Fibroblast of lung (primary cell): ENCODE results near the gene CCDC88C. TPM values are rescaled to one million over a fixed set of nuclear protein-coding genes. Genes with fewer than 3 reads are reported as not detected.

Experiments used
- DNase-seq, 2 donors: peaks; one replicate each; pipeline versions ENCODE4 v3.0.0 to v3.0.0-alpha.2; 2010; ENCODE audit warnings: low read depth in 2 of 2
- H2AFZ ChIP-seq: 2 replicates; pipeline ENCODE4 v1.5.1; 2012; ENCODE audit warnings: low read length, control low read depth, inconsistent platforms
- H3K27ac ChIP-seq: 2 replicates; pipeline ENCODE4 v1.5.1; 2011; ENCODE audit warnings: low read length, control low read depth; ENCODE audit not compliant: insufficient read depth
- H3K27me3 ChIP-seq: 2 replicates; pipeline ENCODE4 v1.5.1; 2011; ENCODE audit warnings: mild to moderate bottlenecking, low read length; ENCODE audit not compliant: control insufficient read depth, insufficient read depth
- H3K36me3 ChIP-seq: 2 replicates; pipeline ENCODE4 v1.5.1; 2011; ENCODE audit warnings: low read length; ENCODE audit not compliant: control insufficient read depth, insufficient read depth
- H3K4me1 ChIP-seq: 2 replicates; pipeline ENCODE4 v1.5.1; 2011; ENCODE audit warnings: low read length; ENCODE audit not compliant: control insufficient read depth, insufficient read depth; ENCODE audit errors: extremely low read depth
- H3K4me2 ChIP-seq: 2 replicates; pipeline ENCODE4 v1.5.1; 2011; ENCODE audit warnings: low read length, control low read depth; ENCODE audit not compliant: insufficient read depth; ENCODE audit errors: extremely low read depth
- H3K4me3 ChIP-seq, 4 experiments: fragments of 200-600 bp in 1 of 4; sonication (generic) in 1 of 4; replicated peaks in 1 of 4; 2 replicates each; pipeline ENCODE4 v1.5.1; 2011 to 2016; ENCODE audit warnings: low read length in 4 of 4, low read depth in 3 of 4, mild to moderate bottlenecking in 3 of 4, control low read depth in 2 of 4, inconsistent platforms in 1 of 4, mixed read lengths in 1 of 4; ENCODE audit not compliant: insufficient read depth in 1 of 4; ENCODE audit errors: control extremely low read depth in 1 of 4
- H3K79me2 ChIP-seq: 2 replicates; pipeline ENCODE4 v1.5.1; 2012; ENCODE audit warnings: mild to moderate bottlenecking, low read length, inconsistent platforms; ENCODE audit not compliant: control insufficient read depth, insufficient read depth
- H3K9ac ChIP-seq: 2 replicates; pipeline ENCODE4 v1.5.1; 2011; ENCODE audit warnings: mild to moderate bottlenecking, low read length, control low read depth; ENCODE audit not compliant: insufficient read depth
- H3K9me3 ChIP-seq: 2 replicates; pipeline ENCODE4 v1.5.1; 2012; ENCODE audit warnings: low read depth, low read length; ENCODE audit not compliant: control insufficient read depth, insufficient read depth
- H4K20me1 ChIP-seq: 2 replicates; pipeline ENCODE4 v1.5.1; 2011; ENCODE audit warnings: low read length; ENCODE audit not compliant: control insufficient read depth, insufficient read depth; ENCODE audit errors: extremely low read depth
- EZH2 ChIP-seq: IDR thresholded peaks from 2 replicates; pipeline ENCODE4 v1.5.1; 2012; ENCODE audit warnings: low read length, control low read depth, mild to moderate bottlenecking; ENCODE audit errors: missing control alignments
- polyA plus RNA-seq, 2 donors: library from polyadenylated mRNA; depleted of rRNA in 1 of 2; stranded (reverse) in 1 of 2; unstranded in 1 of 2; fragments of >200 nt; gene quantifications; 2 replicates each; pipeline ENCODE4 v1.2.1, GENCODE V29; 2011 to 2012; ENCODE audit warnings: missing spikeins in 1 of 2
- total RNA-seq: library from RNA; depleted of rRNA; stranded (reverse); fragments of >200 nt; gene quantifications from 2 replicates; pipeline ENCODE4 v1.2.1, GENCODE V29; 2014
- TF ChIP-seq, protein P1 (sequence below), 2 donors: IDR thresholded peaks in 1 of 2; conservative IDR thresholded peaks in 1 of 2; 1 replicate in 1 of 2; 2 replicates in 1 of 2; pipeline ENCODE4 v1.5.1; 2011 to 2012; ENCODE audit warnings: low read length in 2 of 2, control low read depth in 1 of 2, inconsistent platforms in 1 of 2, low read depth in 1 of 2, mild to moderate bottlenecking in 1 of 2

Gene CCDC88C
- total and polyA plus RNA-seq, 2 donors (not counting 1 experiment from before 2014, with no cell fraction given), result 0.02 to 0.17 TPM

DNA sequence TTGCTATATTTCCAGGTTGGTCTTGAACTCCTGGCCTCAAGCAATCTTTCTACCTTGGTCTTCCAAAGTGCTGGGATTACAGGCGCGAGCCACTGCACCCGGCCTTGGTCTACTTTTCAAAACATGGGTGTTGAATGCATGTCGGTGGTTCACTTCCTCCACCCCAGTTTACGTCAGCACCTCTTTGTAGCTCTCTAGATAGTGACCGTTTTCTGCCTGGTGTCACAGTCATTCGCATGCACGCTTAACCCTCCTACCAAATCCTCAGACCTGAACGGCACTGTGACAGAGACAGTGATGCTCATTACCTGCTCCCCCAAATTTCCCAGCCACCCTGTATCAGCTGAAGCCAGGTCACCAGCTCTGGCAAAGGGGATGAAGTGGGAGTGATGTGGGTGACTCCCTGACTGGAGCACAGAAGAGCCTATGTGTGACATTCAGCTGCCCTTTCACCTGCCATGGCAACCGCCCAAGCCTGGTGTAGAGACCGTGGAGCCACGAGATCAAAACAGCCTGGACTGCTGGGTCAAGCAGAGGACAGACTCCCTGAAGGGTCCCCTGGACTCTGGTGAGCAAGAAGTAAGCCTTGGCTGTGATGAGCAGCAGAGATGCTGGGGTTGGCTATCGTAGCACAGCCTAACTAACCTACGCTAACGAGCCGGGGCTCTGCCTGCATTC is 106.9 kb downstream of the CCDC88C start:
- DNase-seq, result no peak
- Histone ChIP-seq H3K4me2 (no peak overlapping the region), H3K9me3 (no peaks in the 10 kb centered on the region), H3K27ac (no peak overlapping the region), H3K4me1 (no peaks in the 10 kb centered on the region), H3K9ac (no peak overlapping the region), H3K4me3 (no peak overlapping the region), H3K27me3 (peaks cover 8% of the 10 kb centered on the region), H3K36me3 (no peaks in the 10 kb centered on the region), H2AFZ (no peak overlapping the region), H4K20me1 (no peaks in the 10 kb centered on the region), H3K79me2 (no peaks in the 10 kb centered on the region)
- TF ChIP-seq, protein P1, sequence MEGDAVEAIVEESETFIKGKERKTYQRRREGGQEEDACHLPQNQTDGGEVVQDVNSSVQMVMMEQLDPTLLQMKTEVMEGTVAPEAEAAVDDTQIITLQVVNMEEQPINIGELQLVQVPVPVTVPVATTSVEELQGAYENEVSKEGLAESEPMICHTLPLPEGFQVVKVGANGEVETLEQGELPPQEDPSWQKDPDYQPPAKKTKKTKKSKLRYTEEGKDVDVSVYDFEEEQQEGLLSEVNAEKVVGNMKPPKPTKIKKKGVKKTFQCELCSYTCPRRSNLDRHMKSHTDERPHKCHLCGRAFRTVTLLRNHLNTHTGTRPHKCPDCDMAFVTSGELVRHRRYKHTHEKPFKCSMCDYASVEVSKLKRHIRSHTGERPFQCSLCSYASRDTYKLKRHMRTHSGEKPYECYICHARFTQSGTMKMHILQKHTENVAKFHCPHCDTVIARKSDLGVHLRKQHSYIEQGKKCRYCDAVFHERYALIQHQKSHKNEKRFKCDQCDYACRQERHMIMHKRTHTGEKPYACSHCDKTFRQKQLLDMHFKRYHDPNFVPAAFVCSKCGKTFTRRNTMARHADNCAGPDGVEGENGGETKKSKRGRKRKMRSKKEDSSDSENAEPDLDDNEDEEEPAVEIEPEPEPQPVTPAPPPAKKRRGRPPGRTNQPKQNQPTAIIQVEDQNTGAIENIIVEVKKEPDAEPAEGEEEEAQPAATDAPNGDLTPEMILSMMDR (conservative IDR thresholded peaks at IDR 0.05 in 1 of 2, IDR thresholded peaks at IDR 0.05 in 1 of 2; ENCODE audit: low read depth in 1 of 2, low read length in 2 of 2), result no peak
- TF ChIP-seq EZH2, result no peak

DNA sequence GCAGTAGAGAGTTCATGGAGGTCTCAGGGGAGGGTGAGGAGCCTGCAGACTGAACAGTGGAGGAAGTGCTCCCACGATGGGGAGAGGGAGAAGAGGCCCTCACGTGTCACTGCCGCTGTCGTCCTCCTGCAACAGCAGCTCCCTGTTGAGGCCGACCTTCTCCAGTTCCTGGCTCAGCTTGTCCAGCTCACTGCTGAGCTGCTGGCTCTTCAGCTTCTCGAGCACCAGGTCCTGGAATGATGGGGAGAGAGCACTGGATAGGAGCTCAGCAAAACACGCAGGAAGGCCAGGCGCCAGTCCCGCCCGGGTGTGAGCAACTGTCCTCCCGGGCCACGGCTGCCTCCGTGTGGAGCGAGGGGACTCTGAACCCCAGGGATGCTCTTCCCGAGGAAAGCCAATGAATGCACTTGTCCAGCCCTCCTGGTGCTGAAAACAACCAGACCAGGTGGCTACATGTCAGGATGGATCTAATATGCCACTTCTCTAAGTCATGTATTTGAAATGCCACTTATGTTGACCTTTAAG is 107.8 kb downstream of the CCDC88C start:
- Histone ChIP-seq H3K4me3 (no peak overlapping the region), H3K79me2 (no peaks in the 10 kb centered on the region), H3K36me3 (no peaks in the 10 kb centered on the region), H3K9me3 (no peaks in the 10 kb centered on the region), H3K27ac (no peak overlapping the region), H3K4me1 (no peaks in the 10 kb centered on the region), H3K27me3 (peaks cover 8% of the 10 kb centered on the region), H4K20me1 (no peaks in the 10 kb centered on the region), H3K9ac (no peak overlapping the region), H3K4me2 (no peak overlapping the region), H2AFZ (no peak overlapping the region)
- no peak for TF ChIP-seq EZH2
- TF ChIP-seq, protein P1 (conservative IDR thresholded peaks at IDR 0.05 in 1 of 2, IDR thresholded peaks at IDR 0.05 in 1 of 2; ENCODE audit: low read depth in 1 of 2, low read length in 2 of 2), result no peak
- no peak for DNase-seq

DNA sequence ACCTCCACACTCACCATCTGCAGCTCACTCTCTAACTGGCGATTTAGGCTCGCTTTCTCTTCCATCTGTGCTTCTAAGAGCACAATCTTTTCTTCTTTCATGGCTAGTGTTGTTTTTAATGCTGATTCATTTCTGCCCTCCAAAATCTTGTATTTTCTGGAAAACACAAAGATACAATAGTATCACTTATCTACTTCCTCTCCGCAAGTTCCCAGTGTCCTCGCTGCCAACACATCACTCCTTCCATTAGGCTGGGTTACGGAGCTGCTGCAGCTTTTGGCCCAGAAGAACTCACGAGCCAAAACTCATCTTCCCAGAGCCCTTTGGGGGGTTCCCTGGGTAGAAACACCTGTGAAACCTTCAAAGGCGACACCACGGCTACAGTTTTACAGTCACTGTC is 109.3 kb downstream of the CCDC88C start:
- Histone ChIP-seq H3K27ac (no peak overlapping the region), H3K4me2 (no peak overlapping the region), H3K79me2 (no peaks in the 10 kb centered on the region), H3K36me3 (no peaks in the 10 kb centered on the region), H3K27me3 (peaks cover 8% of the 10 kb centered on the region), H3K9me3 (no peaks in the 10 kb centered on the region), H2AFZ (no peak overlapping the region), H3K9ac (no peak overlapping the region), H3K4me3 (no peak overlapping the region), H3K4me1 (no peaks in the 10 kb centered on the region), H4K20me1 (no peaks in the 10 kb centered on the region)
- no peak for DNase-seq
- TF ChIP-seq, protein P1 (conservative IDR thresholded peaks at IDR 0.05 in 1 of 2, IDR thresholded peaks at IDR 0.05 in 1 of 2; ENCODE audit: low read depth in 1 of 2, low read length in 2 of 2), result no peak
- no peak for TF ChIP-seq EZH2
